ENCODE results near the gene USP34.

- no peak for TF ChIP-seq CTCF (conservative IDR thresholded peaks at IDR 0.05; ENCODE audit: low read depth, low read length)
- no peak for TF ChIP-seq POLR2A (IDR thresholded peaks at IDR 0.05; ENCODE audit: low read depth, low read length)
- TF ChIP-seq RFX5 (IDR thresholded peaks at IDR 0.05; ENCODE audit: low read depth, low read length): no peak
- TF ChIP-seq, protein P1, sequence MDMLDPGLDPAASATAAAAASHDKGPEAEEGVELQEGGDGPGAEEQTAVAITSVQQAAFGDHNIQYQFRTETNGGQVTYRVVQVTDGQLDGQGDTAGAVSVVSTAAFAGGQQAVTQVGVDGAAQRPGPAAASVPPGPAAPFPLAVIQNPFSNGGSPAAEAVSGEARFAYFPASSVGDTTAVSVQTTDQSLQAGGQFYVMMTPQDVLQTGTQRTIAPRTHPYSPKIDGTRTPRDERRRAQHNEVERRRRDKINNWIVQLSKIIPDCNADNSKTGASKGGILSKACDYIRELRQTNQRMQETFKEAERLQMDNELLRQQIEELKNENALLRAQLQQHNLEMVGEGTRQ (IDR thresholded peaks at IDR 0.05; ENCODE audit: low read depth, low read length): no peak
- TF ChIP-seq FOS (IDR thresholded peaks at IDR 0.05; ENCODE audit: low read depth, low read length): no peak
- no peak for TF ChIP-seq CEBPB (IDR thresholded peaks at IDR 0.05; ENCODE audit: low read depth, low read length)
- TF ChIP-seq RAD21 (IDR thresholded peaks at IDR 0.05; ENCODE audit: low read length): no peak
- no peak for TF ChIP-seq MXI1 (IDR thresholded peaks at IDR 0.05; ENCODE audit: borderline replicate concordance, low read depth, low read length)
Measured at GRCh38 chr2:61504949-61505348, 34.1 kb upstream of the USP34 start.

All from IMR-90 (cell line).